ENCODE results near the gene CDH26. TPM values are rescaled to one million over a fixed set of nuclear protein-coding genes. Genes with fewer than 3 reads are reported as not detected.

The CDH26 gene
- total and polyA plus RNA-seq, 2 donors (not counting 1 experiment from before 2014, with no cell fraction given) = 1.8 to 2.3 TPM

- Histone ChIP-seq H3K27me3 (replicated peaks in 1 of 4; ENCODE audit: control extremely low read depth in 1 of 4, control insufficient read depth in 3 of 4, insufficient read depth in 4 of 4, low read length in 3 of 4) (no peaks in the 10 kb centered on the region), H3K4me3 (ENCODE audit: control extremely low read depth in 1 of 5, extremely low read depth in 1 of 5, insufficient read depth in 1 of 5, low read depth in 2 of 5, low read length in 4 of 5) (no peak overlapping the region), H3K27ac (ENCODE audit: low read length in 2 of 2) (no peak overlapping the region), H3K4me1 (ENCODE audit: control insufficient read depth in 2 of 2, insufficient read depth in 2 of 2, low read length in 2 of 2) (peaks cover 3 to 5% of the 10 kb centered on the region in 2 donors), H3K79me2 (ENCODE audit: control insufficient read depth, insufficient read depth, low read length) (no peaks in the 10 kb centered on the region), H2AFZ (ENCODE audit: insufficient read depth, low read depth, low read length, poor library complexity, severe bottlenecking) (no peak overlapping the region), H3K9me3 (ENCODE audit: control extremely low read depth in 1 of 3, control insufficient read depth in 2 of 3, insufficient read depth in 1 of 3, low read length in 2 of 3) (peaks cover 0 to 5% (median 0%) of the 10 kb centered on the region in 3 donors), H3K36me3 (replicated peaks in 1 of 2; ENCODE audit: control extremely low read depth in 1 of 2, control insufficient read depth in 1 of 2, extremely low read depth in 1 of 2, insufficient read depth in 2 of 2, low read length in 1 of 2) (no peaks in the 10 kb centered on the region), H4K20me1 (ENCODE audit: control insufficient read depth, insufficient read depth, low read length, poor library complexity, severe bottlenecking) (no peaks in the 10 kb centered on the region), H3K4me2 (replicated peaks; ENCODE audit: low read depth, low read length, poor library complexity, severe bottlenecking) (no peak overlapping the region), H3K9ac (ENCODE audit: low read length) (no peak overlapping the region)
- DNase-seq = no peak
- intact Hi-C loops (cut with micrococcal nuclease) = no loop called here
- Mint-ChIP-seq H3K4me3 (peak overlapping the region; percentile 67), H3K27me3 (no peaks in the 10 kb centered on the region), H3K9me3 (ENCODE audit: insufficient read depth) (no peaks in the 10 kb centered on the region), H3K27ac (no peak overlapping the region), H3K4me1 (peaks cover 12% of the 10 kb centered on the region)
- TF ChIP-seq EZH2 (IDR thresholded peaks at IDR 0.05; ENCODE audit: borderline replicate concordance, insufficient read depth, low read depth, low read length, poor library complexity, severe bottlenecking) = no peak
- no peak for TF ChIP-seq CTCF (IDR thresholded peaks at IDR 0.05)
- ChIA-PET POLR2A (no interaction called here), CTCF (interaction anchor here (1.0 to 1.5 kb wide), 2 partner anchors 9 to 18 kb away, joined by 3 read pairs; no protein-coding TSS in a partner anchor)
- no peak for ATAC-seq (ENCODE audit: low read depth)
- WGBS (ENCODE audit: insufficient coverage) = 98% methylated on average over 4 of the region's 9 CpGs
Measured at GRCh38 chr20:59931511-59932312, 26.5 kb upstream of the CDH26 start.

- Histone ChIP-seq H3K4me1 (ENCODE audit: control insufficient read depth in 2 of 2, insufficient read depth in 2 of 2, low read length in 2 of 2) (peaks cover 3 to 5% of the 10 kb centered on the region in 2 donors), H3K79me2 (ENCODE audit: control insufficient read depth, insufficient read depth, low read length) (no peaks in the 10 kb centered on the region), H2AFZ (ENCODE audit: insufficient read depth, low read depth, low read length, poor library complexity, severe bottlenecking) (no peak overlapping the region), H3K4me2 (replicated peaks; ENCODE audit: low read depth, low read length, poor library complexity, severe bottlenecking) (peak overlapping the region; percentile 89), H3K4me3 (ENCODE audit: control extremely low read depth in 1 of 5, extremely low read depth in 1 of 5, insufficient read depth in 1 of 5, low read depth in 2 of 5, low read length in 4 of 5) (no peak overlapping the region), H3K9me3 (ENCODE audit: control extremely low read depth in 1 of 3, control insufficient read depth in 2 of 3, insufficient read depth in 1 of 3, low read length in 2 of 3) (peaks cover 0 to 5% (median 0%) of the 10 kb centered on the region in 3 donors), H3K27me3 (replicated peaks in 1 of 4; ENCODE audit: control extremely low read depth in 1 of 4, control insufficient read depth in 3 of 4, insufficient read depth in 4 of 4, low read length in 3 of 4) (no peaks in the 10 kb centered on the region), H3K27ac (ENCODE audit: low read length in 2 of 2) (no peak overlapping the region), H4K20me1 (ENCODE audit: control insufficient read depth, insufficient read depth, low read length, poor library complexity, severe bottlenecking) (no peaks in the 10 kb centered on the region), H3K9ac (ENCODE audit: low read length) (no peak overlapping the region), H3K36me3 (replicated peaks in 1 of 2; ENCODE audit: control extremely low read depth in 1 of 2, control insufficient read depth in 1 of 2, extremely low read depth in 1 of 2, insufficient read depth in 2 of 2, low read length in 1 of 2) (no peaks in the 10 kb centered on the region)
- Mint-ChIP-seq H3K4me3 (peak overlapping the region; percentile 69), H3K9me3 (ENCODE audit: insufficient read depth) (no peaks in the 10 kb centered on the region), H3K27me3 (no peaks in the 10 kb centered on the region), H3K27ac (no peak overlapping the region), H3K4me1 (peaks cover 16% of the 10 kb centered on the region)
- intact Hi-C loops (cut with micrococcal nuclease) = no loop called here
- TF ChIP-seq EZH2 (IDR thresholded peaks at IDR 0.05; ENCODE audit: borderline replicate concordance, insufficient read depth, low read depth, low read length, poor library complexity, severe bottlenecking) (no peak), CTCF (IDR thresholded peaks at IDR 0.05) (no peak)
- CTCF ChIA-PET = interaction anchor here (1.0 kb wide), 1 partner anchor 10 kb away, joined by 3 read pairs; no protein-coding TSS in a partner anchor
- WGBS (ENCODE audit: insufficient coverage) = 90% methylated on average over 68 of the region's 72 CpGs
- ATAC-seq (ENCODE audit: low read depth) (no peak), DNase-seq (no peak)
- POLR2A ChIA-PET = no interaction called here
Measured at GRCh38 chr20:59932616-59933295, 25.5 kb upstream of the CDH26 start.

All from B cell (primary cell).